COLO668 (cell line): ENCODE results near the gene MYO5C.

ENCODE experiments used
- DNase-seq: peaks from one replicate; lab custom pipeline; 2025; ENCODE audit not compliant: unreplicated experiment; lab: John Stamatoyannopoulos, UW

MYO5C gene

GRCh38 chr15:52295421-52296001 is at the start of gene MYO5C:
MYO5C (minus strand) TSS chr15:52295804; CDS start chr15:52295636, 168 bp downstream.
- peak; percentile 93 for DNase-seq

- DNase-seq, result no peak
These were observed 49.0 kb upstream of the MYO5C start for GRCh38 chr15:52344592-52344991.

DNA sequence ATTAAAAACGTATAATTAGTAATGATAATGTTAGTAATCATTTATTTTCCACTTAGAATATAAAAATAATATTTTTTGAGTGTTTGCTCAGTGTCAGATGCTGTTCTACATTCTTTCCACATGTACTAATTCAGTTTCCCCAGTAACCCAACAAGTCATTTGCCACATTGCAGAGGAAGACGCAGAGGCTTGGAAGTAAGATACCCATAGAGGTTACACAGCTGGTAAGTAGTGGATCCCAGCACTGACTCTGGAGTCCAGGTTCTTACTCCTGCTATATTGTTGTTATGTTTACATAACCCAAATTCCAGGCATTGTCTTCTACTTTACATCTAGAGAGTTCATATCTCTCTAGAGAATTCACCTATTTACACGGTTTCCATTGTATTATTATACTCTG is 48.2 kb upstream of the MYO5C start:
- DNase-seq, result no peak

DNA sequence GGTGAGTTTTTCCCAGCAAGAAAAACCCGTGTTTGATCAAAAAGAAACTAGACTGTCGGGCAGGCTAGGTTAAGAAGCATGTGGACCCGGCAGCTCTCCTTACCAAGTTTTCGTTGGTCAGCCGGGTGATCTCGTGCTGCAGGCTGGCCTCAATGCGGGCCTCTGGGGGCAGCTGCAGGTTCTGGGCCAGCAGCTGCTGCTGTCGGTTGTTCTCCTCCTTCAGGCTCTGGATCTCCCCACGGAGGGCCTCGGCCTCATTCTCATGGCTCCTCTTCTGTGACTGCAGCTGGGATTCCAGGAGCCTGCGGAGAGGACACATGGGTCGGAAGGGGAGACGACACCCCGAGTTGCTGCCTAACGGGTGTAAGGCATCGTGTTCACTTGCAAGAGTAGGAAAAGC is 44.5 kb upstream of the MYO5C start:
- DNase-seq, result no peak

- DNase-seq, result no peak
These were observed 43.3 kb upstream of the MYO5C start for GRCh38 chr15:52338891-52339290.

DNA sequence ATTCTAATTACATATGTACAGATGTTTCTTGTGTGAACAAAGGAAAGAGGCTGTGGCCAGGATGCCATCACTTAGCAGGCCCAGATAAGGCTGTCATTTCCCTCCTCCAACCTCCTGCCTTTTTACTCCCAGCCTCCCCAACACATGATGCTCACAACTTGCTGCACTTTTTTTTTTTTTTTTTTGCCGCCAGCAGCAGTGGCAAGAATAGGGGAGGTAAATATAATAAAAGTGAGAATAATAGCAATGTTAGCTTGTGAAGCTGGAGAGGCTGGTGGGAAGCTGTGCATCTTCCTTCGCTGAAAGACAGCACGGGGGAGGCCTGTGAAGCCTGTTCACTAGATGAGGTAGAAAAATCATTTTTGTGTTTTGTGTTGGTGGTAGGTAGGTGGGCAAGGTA is 42.5 kb upstream of the MYO5C start:
- no peak for DNase-seq

DNA sequence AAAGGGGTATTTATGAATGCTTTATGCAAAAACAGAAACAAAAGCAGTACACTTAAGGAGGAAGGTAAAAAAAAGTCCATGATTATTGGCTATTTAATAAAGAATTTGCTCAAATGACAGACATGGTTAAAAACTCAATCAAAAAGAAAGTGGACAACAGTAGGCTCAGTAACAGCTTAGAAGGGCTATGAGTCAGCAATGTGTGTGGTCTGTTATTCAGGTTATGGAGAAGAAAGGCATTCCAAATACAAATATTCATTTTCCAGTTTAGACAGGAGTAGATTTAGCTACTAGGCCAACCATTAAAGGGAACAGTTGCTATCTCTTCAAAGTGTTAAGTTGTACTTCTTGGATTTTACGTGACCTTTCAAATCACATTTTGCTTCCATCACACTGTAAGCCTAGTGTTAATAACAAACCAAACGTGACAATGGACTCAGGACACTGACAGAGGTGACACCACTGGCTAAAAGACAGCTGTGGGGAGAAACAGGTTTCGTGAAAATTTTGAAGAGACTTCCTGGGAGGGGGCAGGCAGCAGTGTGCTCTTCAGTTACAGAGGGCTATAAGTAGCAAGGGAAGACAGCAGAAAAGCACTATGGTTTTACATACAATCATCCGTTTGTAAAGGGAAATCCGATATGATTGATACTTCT is 41.7 kb upstream of the MYO5C start:
- no peak for DNase-seq

- DNase-seq, result no peak
These were observed 40.9 kb upstream of the MYO5C start for GRCh38 chr15:52336529-52336928.

- DNase-seq, result no peak
These were observed 39.0 kb upstream of the MYO5C start for GRCh38 chr15:52334491-52335160.

DNA sequence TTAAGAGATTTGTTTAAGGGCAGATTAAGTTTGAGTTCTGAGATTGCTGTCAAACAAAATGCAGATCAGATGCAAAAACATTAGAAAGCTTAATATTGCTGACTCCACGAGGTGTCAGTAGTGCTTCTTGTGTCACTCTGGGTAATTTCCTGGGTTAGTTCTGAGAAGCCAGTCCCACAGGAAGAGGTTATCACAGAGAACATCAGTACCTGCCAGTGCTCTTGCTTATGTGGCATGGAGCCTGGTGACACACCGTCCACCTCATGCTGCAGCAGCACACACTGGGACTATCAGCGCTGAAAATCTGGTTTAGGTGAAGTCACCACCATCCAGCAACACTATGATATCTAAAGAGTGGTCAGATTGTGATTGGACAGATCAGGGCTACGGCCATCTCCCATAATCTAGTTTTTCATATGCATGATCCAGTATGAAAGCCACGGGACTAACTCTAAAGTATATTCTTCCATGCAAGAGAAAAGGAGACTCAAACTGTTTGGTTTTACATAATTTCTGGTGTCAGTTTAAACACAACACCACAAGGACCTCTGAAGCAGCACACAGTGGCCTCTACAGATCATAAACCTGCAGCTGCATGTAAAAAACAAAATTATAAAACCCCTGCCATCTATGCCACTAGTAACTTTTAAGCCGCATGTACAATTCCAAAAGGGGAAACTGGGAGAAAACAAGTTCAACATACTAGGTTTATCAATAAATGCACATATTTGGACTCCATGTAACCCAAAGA is 36.1 kb upstream of the MYO5C start:
- DNase-seq, result no peak

GRCh38 chr15:52329987-52330386 is 34.4 kb upstream of the MYO5C start:
- DNase-seq, result no peak

DNA sequence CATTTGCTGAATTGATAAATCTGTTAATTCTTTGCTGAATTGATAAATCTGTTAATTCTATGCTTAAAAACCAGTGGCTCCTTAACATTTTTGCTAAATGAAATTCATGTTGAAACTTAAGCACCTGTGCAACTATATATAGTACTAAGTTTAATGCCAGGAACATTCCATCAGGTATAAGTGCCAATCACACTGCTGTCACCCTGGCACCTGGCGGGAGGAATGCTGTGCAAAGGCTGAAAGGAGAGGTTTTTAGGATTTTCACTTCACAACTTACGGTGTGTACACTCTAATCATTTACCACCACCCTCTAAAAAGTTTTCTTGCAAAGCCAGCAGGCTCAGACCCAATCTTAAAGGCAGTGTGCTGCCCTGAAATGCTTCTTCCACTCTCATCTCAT is 33.5 kb upstream of the MYO5C start:
- no peak for DNase-seq

DNA sequence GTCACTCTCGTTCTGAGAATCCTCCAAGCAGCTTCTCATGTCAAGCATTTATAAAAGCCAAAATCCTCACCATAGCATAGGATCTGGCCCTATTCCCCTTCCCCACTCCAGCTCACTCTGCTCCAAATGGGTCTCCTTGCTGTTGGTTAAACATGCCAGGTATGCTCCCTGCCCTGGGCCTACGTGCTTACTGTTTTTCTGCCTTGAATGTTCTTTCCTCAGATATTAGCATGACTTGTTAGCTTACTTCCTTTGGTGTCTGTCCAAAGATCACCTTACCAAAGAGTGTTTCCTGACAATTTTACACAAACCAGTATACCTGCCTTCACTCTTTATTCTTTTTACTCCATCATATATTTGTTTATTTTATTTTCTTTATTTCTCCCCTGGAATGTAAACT is 33.1 kb upstream of the MYO5C start:
- no peak for DNase-seq

DNA sequence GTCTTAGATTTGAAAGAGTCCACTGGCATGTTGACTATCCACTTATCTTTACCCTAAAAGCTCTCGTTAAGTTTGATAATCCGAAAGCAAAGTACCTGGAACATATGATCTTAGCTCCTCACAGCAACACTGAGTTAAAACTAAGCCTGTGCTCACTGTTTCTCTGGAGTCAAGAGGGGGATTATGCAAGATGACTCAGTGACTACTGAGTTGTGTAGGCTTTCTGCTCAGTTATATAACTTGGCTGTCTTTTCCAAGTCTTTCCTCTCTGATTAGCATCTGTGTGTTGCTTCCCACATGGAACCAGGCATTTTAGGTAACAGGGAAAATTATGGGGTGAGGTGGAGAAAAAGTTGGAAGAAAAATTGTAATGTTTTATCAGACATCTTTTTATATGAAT is 31.2 kb upstream of the MYO5C start:
- DNase-seq, result no peak

GRCh38 chr15:52324109-52324508 is 28.5 kb upstream of the MYO5C start:
- no peak for DNase-seq

GRCh38 chr15:52318729-52319500 is 23.3 kb upstream of the MYO5C start:
- no peak for DNase-seq

DNA sequence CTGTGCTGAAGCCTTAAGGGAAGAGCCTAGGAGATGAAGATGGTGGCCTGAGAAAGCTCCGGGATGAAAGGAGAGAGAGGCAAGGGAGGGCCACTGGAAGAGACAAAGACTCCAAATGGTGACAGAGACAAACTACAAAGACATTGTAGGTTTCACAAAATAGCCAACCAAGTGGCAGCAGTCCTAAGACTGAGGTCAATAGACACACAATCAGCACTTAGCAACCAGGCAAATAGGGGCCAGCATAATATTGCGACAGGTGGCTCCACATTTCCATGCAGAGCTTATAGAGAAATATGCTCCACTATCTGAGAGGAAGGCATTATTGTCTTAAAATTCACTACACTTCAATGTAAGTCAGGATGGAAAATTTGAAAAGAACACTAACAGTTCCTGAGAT is 22.1 kb upstream of the MYO5C start:
- DNase-seq, result no peak

DNA sequence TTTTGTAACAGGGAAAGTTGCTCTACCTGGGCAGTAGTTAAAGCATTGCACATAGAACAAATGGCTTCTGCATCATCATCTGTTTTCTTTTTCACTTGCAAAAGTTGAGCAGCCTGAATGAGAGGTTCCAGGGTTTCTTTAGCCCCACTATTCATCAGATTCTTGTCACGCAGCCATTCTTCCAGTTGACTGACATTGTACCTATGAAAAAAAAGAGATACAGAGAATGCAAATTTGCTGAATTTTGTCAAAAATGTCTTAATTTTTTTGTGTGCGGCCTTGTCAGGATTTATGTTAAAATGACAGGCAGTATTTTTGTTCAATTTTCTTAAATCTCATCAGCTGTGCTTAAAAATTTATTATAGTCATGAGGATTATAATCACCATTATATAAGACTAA is 21.4 kb upstream of the MYO5C start:
- no peak for DNase-seq

- DNase-seq, result no peak
These were observed 13.5 kb upstream of the MYO5C start for GRCh38 chr15:52309154-52309548.

DNA sequence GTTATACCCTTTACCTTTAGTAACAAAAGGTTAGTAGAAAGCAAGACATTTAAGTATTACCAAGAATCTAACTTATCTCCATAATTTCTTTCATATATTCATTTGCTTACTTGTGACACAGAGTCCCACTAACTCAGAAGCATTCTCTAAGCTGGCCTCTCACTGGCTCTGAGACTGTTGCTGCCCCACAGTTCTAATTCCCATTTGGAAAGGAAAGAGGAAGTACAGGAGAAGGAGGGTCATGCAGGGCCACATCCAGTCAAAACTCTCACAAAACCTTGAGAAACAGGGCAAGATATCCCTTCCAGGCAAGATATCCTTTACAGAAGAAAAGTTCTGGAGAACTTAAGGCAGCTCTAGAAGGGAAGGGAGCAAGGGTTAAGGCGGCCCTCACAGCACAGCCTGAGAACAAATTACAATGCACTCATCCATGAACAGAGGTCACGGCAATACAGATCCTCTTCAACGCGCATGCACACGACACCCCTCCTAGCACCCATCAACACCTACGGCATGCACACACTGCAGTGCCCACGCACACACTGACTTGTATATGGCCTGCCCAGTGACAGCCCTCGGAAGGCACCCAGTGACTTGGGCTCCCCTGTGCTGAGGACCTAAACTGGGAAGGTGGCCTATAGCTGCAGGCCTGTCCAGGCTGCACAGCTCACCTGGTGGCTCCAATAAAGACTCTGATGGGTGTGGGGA is 13.0 kb upstream of the MYO5C start:
- no peak for DNase-seq

DNA sequence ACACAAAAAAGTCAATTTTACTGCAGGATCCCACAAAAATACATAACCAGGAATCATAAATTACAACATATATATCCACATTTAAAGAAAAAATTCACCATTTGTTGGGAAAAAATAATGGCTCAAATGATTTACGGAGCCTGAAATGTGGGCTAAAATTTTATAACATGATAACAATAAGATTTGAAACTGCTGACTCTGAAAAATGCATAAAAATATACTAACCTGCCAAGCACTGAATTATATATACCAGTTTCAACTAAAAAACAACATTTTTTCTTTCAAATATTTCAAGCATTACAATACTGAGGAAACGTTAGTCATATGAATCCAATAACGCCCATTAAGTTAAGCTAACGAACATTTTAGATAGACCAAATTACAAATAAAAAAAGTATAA is 12.2 kb upstream of the MYO5C start:
- DNase-seq, result no peak
